Osteoblast (primary cell): ENCODE data around the gene RESP18. TPM values are rescaled to one million over a fixed set of nuclear protein-coding genes. Genes with fewer than 3 reads are reported as not detected.
"Not testable (repeated sequence)": the region's sequence is repeated elsewhere in the genome, so short reads cannot be mapped to it uniquely, and the experiment has no call there.

Experiments used
- DNase-seq: peaks from one replicate; pipeline ENCODE4 v3.0.0; 2011; ENCODE audit warnings: low spot score, mixed read lengths; ENCODE audit not compliant: insufficient read length; ENCODE audit errors: missing footprints
- H2AFZ ChIP-seq: 2 replicates; pipeline ENCODE4 v1.6.0; 2011; ENCODE audit warnings: mild to moderate bottlenecking, low read length
- H3K27ac ChIP-seq: 2 replicates; pipeline ENCODE4 v1.5.1; 2011; ENCODE audit warnings: mild to moderate bottlenecking, low read depth, low read length, moderate library complexity
- H3K27me3 ChIP-seq: 2 replicates; pipeline ENCODE4 v1.6.0; 2012; ENCODE audit warnings: mild to moderate bottlenecking, control low read depth, inconsistent platforms, low read length, moderate library complexity; ENCODE audit not compliant: insufficient read depth
- H3K36me3 ChIP-seq: 2 replicates; pipeline ENCODE4 v1.5.1; 2011; ENCODE audit warnings: mild to moderate bottlenecking, low read length, control low read depth, moderate library complexity; ENCODE audit not compliant: insufficient read depth
- H3K4me1 ChIP-seq: 2 replicates; pipeline ENCODE4 v1.5.1; 2011; ENCODE audit warnings: mild to moderate bottlenecking, low read length, control low read depth, moderate library complexity; ENCODE audit not compliant: insufficient read depth
- H3K4me2 ChIP-seq: 2 replicates; pipeline ENCODE4 v1.6.0; 2011; ENCODE audit warnings: mild to moderate bottlenecking, low read length; ENCODE audit not compliant: insufficient read depth
- H3K4me3 ChIP-seq: fragments of 200-600 bp; sonication (generic); 3 replicates; pipeline ENCODE4 v1.5.1; 2012; ENCODE audit warnings: mild to moderate bottlenecking, low read length, inconsistent platforms; ENCODE audit not compliant: insufficient read depth
- H3K79me2 ChIP-seq: 2 replicates; pipeline ENCODE4 v1.6.0; 2012; ENCODE audit warnings: mild to moderate bottlenecking, low read length, control low read depth, inconsistent platforms; ENCODE audit not compliant: insufficient read depth
- H3K9me3 ChIP-seq: 2 replicates; pipeline ENCODE4 v1.5.1; 2011; ENCODE audit warnings: low read depth, low read length, control low read depth
- H4K20me1 ChIP-seq: 2 replicates; pipeline ENCODE4 v1.6.0; 2012; ENCODE audit warnings: mild to moderate bottlenecking, low read length, control low read depth; ENCODE audit not compliant: insufficient read depth
- CTCF ChIP-seq: IDR thresholded peaks from 2 replicates; pipeline ENCODE4 v1.5.1; 2011; ENCODE audit warnings: mild to moderate bottlenecking, low read depth, low read length, moderate library complexity; ENCODE audit errors: extremely low read depth
- total RNA-seq: library from RNA; depleted of rRNA; stranded (reverse); fragments of >200 nt; gene quantifications from 2 replicates; pipeline ENCODE4 v1.2.3, GENCODE V29; 2012

Gene RESP18
- total RNA-seq, 1 donor, result not detected

GRCh38 chr2:219287580-219288265 is 44.8 kb downstream of the RESP18 start:
- H3K4me3 ChIP-seq, result no peak overlapping the region
- peaks cover 21% of the 10 kb centered on the region for H3K4me1 ChIP-seq
- H3K27me3 ChIP-seq, result no peaks in the 10 kb centered on the region
- H3K36me3 ChIP-seq, result peaks cover 16% of the 10 kb centered on the region
- no peaks in the 10 kb centered on the region for H3K9me3 ChIP-seq
- no peak for TF ChIP-seq CTCF
- no peak for DNase-seq
- no peak overlapping the region for H3K27ac ChIP-seq
- H3K4me2 ChIP-seq, result no peak overlapping the region
- H4K20me1 ChIP-seq, result peaks cover 5% of the 10 kb centered on the region
- H2AFZ ChIP-seq, result no peak overlapping the region
- no peaks in the 10 kb centered on the region for H3K79me2 ChIP-seq

GRCh38 chr2:219287116-219287440 is 45.5 kb downstream of the RESP18 start:
- not testable (repeated sequence) for H3K79me2 ChIP-seq, DNase-seq, H4K20me1 ChIP-seq, H3K9me3 ChIP-seq, H3K27me3 ChIP-seq, H3K4me2 ChIP-seq, H3K4me3 ChIP-seq, H2AFZ ChIP-seq
- H3K36me3 ChIP-seq, result peaks cover 19% of the 10 kb centered on the region
- H3K4me1 ChIP-seq, result peaks cover 21% of the 10 kb centered on the region
- peak overlapping the region; percentile 51 for H3K27ac ChIP-seq

GRCh38 chr2:219286436-219287115 is 46.0 kb downstream of the RESP18 start:
- Histone ChIP-seq H4K20me1 (peaks cover 5% of the 10 kb centered on the region), H3K4me3 (no peak overlapping the region), H3K79me2 (peaks cover under 1% of the 10 kb centered on the region), H3K27ac (peak overlapping the region; percentile 51), H3K27me3 (no peaks in the 10 kb centered on the region), H3K36me3 (peaks cover 24% of the 10 kb centered on the region), H3K9me3 (no peaks in the 10 kb centered on the region), H3K4me2 (no peak overlapping the region), H2AFZ (peak overlapping the region; percentile 22), H3K4me1 (peaks cover 21% of the 10 kb centered on the region)
- TF ChIP-seq CTCF, result no peak
- DNase-seq, result peak; percentile 87

DNA sequence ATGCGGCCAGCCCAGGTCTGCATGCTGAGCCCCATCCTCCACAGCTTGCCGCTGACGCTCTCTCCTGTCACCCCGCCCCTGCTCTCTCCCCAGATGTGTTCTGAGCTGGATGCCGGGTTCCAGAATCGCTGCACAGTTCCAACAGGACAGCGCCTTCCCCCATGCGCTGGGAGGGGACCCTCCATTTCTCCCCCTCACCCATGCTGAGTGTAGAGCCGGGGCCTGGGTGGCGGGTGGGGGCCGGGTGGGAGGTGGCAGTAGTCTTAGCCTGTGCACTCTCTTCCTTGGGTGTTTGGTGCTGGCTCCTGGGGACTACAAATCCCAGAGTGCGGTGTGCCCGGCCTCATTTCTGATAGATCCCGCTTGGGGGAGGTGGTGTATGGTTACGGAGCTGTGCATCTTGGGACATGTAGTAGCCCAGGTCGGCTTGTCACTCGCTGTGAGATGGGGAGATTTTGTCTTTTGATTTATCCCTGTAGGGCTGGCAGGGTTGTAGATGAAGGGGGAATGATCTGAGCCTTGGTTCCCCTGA is 46.6 kb downstream of the RESP18 start:
- H3K36me3 ChIP-seq, result peaks cover 30% of the 10 kb centered on the region
- H3K27ac ChIP-seq, result peak overlapping the region; percentile 51
- no peak overlapping the region for H3K4me3 ChIP-seq
- peak; percentile 92 for DNase-seq
- H3K4me1 ChIP-seq, result peaks cover 21% of the 10 kb centered on the region
- no peaks in the 10 kb centered on the region for H3K27me3 ChIP-seq
- H4K20me1 ChIP-seq, result peaks cover 5% of the 10 kb centered on the region
- no peak overlapping the region for H3K4me2 ChIP-seq
- no peak for TF ChIP-seq CTCF
- H3K9me3 ChIP-seq, result no peaks in the 10 kb centered on the region
- peaks cover 5% of the 10 kb centered on the region for H3K79me2 ChIP-seq
- H2AFZ ChIP-seq, result no peak overlapping the region
